ENCODE data around the gene DLX1.
A peak's percentile ranks its signal among the peaks of the same experiment; 100 is the strongest.

Gene DLX1

GRCh38 chr2:172088245-172089004 lies 3.1 kb downstream of the DLX1 start:
- DNase-seq: peak in 3 of 6 experiments; percentile 20 to 25 (median 22)

- peak in 1 of 6 experiments; percentile 29 for DNase-seq
Measured at GRCh38 chr2:172089005-172089504, 3.7 kb downstream of the DLX1 start.

GRCh38 chr2:172089633-172090032 lies 4.3 kb downstream of the DLX1 start:
- peak in 1 of 6 experiments; percentile 39 for DNase-seq

GRCh38 chr2:172090044-172090961 lies 5.0 kb downstream of the DLX1 start:
- peak in 3 of 6 experiments; percentile 26 to 39 (median 28) for DNase-seq

GRCh38 chr2:172091000-172091641 lies 5.8 kb downstream of the DLX1 start:
- DNase-seq: peak in 1 of 6 experiments; percentile 34

- peak in 2 of 6 experiments; percentile 19 to 36 for DNase-seq
Measured at GRCh38 chr2:172091761-172092566, 6.7 kb downstream of the DLX1 start.

- DNase-seq: peak in 1 of 6 experiments; percentile 26
Measured at GRCh38 chr2:172092716-172093415, 7.6 kb downstream of the DLX1 start.

GRCh38 chr2:172093416-172094293 lies 8.3 kb downstream of the DLX1 start:
- DNase-seq: peak in 2 of 6 experiments; percentile 35 to 38

GRCh38 chr2:172094294-172095145 lies 9.2 kb downstream of the DLX1 start:
- peak in 1 of 6 experiments; percentile 37 for DNase-seq

- DNase-seq: peak; percentile 69 to 84 (median 77)
Measured at GRCh38 chr2:172095146-172095904, 10.0 kb downstream of the DLX1 start.

- DNase-seq: peak in 2 of 6 experiments; percentile 22 to 58
Measured at GRCh38 chr2:172095905-172096625, 10.8 kb downstream of the DLX1 start.

GRCh38 chr2:172096626-172097547 lies 11.6 kb downstream of the DLX1 start:
- peak in 3 of 6 experiments; percentile 22 to 51 (median 24) for DNase-seq

GRCh38 chr2:172097557-172098131 lies 12.3 kb downstream of the DLX1 start:
- DNase-seq: peak in 1 of 6 experiments; percentile 20

GRCh38 chr2:172098287-172098649 lies 13.0 kb downstream of the DLX1 start:
- DNase-seq: peak in 1 of 6 experiments; percentile 33

GRCh38 chr2:172098650-172099471 lies 13.6 kb downstream of the DLX1 start:
- peak in 2 of 6 experiments; percentile 32 to 38 for DNase-seq

Measured in stimulated activated naive CD4-positive, alpha-beta T cell (primary cell).